ENCODE results near the gene SLC39A2.
"Not testable (repeated sequence)": the region's sequence is repeated elsewhere in the genome, so short reads cannot be mapped to it uniquely, and the experiment has no call there.

The SLC39A2 gene

DNA sequence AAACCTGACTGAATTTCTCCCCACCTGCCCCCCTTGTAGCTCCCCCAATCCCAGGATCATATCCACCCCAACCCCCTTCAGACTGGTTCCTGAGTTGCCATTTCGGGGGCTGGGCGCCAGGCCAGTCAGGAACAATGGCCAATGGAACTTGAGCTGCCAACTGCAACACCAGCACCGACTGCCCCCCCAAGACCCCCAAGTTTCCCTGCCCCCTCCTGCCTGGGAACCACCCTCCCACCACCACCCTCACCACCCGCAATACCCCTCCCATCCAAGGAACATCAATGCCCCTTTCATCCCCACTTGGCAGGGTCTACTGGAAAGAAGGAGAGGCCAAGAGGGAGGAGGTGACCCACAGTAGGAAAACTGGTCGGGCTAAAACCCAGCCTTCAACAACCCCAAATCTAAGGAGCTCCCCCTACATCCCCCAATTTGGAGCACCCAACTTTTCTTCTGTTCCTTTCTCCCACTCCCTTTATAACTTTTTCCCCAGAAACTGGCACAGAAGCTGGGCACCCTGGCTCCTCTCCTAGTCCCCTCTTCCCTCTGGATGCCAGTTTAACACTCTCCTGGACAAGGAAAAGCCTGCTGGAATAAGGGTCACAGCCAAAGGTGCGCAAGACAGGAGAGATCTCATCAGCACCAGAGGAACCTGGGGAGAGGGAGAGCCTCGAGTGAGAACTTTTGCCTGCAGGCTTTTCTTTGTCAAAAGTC lies 27.3 kb downstream of the SLC39A2 start:
- DNase-seq: no peak

DNA sequence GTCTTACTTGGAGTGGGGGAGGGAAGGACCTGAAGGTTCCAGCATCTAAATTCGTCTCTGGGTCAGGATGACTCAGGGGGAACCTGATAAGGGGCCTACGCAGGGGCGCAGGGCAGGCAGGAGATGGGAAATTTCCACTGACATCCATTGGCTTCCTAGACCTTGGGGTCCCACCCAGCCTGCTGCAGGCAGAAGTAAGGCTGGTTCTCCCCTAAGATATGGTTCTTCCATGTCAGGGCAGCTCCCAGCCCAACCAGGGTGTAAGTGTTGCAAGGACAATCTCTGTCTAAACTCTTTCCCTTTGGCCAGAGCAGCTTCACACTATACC lies 27.9 kb downstream of the SLC39A2 start:
- DNase-seq: no peak

DNA sequence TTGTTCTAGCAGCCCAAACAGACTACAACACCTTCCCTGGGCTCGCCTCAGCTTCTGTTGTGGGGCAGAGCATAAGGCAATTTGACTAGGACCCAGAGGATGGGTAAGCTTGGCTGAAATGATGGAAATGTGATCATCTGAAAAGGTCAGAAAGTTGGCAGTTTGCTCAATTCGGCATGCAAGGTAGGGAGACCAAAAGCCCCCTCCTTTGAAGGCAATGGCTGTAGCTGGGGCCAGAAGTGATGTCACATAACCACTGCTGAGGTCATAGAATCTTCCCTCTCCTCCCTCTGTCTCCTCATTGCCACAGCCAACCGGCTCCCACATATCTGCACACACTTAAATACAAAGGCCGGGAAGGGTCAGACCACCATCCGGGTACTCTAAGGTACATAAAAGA lies 30.8 kb downstream of the SLC39A2 start, which contains the start of gene TPPP2:
TPPP2 (plus strand) TSS at position 301 of the 400 bp plus-strand sequence. CDS start 365 bp downstream, outside the sequence.
- no peak for DNase-seq

DNA sequence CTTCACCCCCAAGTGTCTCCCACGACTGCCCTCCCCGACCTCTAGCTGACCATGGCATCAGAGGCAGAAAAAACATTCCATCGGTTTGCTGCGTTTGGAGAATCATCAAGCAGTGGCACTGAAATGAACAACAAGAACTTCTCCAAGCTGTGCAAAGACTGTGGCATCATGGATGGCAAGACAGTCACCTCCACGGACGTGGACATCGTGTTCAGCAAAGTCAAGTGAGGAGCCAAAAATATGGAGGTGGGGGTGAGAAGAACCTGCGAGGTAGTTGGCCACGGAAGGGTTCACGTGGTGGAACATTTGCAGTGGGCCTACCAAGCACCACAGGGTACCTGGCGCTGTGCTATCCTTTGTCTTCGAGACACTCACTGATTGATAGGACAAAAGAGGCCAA lies 31.4 kb downstream of the SLC39A2 start:
- no peak for DNase-seq

DNA sequence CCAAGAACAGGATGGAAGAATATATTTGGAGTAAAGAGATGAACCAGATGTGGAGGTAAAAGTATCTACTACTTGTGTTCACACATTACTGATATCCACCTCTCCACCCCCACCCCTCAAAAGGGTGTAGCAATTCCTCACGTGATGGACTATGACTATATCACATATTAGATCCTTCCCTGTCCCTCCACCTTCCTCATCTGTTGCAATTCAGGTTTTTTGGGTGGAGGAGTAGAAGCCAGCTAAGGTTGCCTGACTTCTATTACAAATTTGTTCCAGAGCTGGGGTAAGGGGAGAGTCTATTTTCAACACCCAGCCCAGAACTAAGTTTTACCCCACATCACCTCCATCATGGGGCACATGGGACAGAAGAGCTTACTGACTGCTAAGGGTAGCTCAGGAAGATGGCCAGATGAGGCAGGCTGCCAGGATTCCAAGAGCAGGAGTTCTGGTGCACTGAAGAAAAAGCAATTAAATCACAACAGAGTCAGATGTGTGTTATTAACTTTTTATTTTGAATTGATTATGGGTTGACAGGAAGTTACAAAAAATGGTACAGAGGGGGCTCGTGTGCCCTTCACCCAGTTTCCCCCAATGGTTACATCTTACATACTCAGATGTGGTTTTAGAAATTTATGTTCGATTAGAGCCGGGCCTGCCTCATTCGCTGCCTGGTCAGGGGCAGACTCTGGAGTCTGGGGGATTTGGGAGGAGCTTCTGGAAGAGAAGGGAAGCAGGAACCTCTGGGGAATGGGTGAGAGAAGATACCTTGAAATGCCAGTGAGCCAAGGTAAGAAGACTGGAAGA lies 33.4 kb downstream of the SLC39A2 start:
- no peak for DNase-seq

DNA sequence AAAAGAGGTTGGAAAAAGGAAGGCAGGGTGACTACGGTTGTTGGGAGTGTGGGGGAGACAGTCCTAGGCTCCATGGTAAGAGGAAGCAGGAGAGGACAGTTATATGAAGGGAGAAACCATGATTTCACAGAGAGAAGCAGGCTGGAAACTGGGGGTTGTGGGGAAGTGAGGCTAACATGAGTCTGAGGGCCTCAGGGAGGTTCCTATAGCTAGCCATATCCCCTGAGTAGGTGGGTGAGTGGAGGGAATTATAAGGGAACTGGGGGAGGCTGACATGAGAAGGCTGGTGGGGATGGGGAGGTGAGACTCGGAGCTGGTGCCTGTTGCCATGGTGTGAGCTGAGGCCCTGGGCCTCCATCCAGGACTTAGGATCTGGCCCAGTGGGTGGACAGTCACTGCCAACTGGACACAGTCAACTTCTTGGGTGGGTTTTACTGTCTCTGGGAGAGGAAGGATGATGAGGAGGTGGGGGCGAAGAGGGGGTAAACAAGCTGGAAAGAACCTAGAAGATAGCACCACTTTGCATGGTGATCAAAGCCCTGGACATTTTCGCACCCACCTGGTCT lies 34.1 kb downstream of the SLC39A2 start:
- no peak for DNase-seq

DNA sequence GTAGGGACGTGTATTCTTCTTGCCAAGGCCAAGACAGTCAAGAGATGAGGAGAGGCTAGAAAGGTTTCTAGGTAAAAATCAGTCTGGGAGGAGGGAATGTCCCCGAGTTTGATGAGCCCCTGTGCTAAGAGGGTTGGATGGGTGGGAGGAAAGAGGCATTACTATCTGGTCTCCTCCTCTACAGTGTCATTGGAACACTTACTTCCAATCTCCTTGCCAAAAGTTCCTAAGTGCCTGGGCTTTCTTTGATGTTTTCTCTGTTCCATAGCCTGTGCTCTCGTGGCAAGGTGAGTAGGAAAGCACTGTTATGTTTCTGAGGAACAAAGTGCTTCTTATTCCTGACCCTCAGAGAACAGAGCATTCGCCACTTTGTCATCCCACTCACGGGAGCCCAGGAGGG lies 35.6 kb downstream of the SLC39A2 start, which contains the start of gene RNASE13:
RNASE13 (minus strand) TSS at position 101 of the 400 bp plus-strand sequence. CDS start 519 bp downstream, outside the sequence.
- DNase-seq: no peak

DNA sequence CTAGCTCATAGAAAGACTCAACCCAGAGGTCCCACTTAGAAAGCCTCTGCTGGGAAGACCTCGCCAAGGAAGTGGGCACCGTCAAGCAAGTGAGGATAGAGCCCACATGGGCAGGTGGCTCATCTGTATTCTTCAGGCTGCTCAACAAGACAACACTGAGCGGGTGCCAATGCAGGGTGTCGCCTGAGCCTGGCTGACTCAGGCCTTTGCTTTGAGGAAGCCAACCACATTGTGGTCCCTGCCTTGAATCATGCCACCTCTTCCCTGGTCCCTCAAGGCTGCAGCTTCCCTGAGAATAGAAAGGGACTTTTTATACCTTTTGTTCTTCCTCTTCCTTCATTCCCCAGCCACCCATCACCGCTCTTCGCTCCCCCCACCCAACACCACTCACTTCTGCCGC lies 37.7 kb downstream of the SLC39A2 start:
- DNase-seq: no peak

DNA sequence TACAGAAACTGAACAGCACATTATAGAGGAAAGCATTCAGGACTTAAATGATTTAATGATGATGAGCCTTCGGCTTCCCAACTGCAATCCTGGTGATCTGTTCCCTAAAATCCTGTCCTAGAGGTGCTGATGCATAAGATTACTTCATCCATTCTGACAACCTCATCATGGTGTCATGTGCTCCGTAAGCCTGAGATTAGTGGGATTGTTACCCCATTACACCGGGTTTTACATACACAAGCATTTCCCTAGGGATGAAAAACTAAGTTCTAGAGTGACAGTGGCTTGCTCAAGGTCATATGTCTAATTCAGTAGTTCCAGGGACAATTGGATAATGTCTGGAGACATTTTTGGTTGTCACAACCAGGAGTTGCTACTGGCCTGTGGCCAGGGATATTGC lies 38.1 kb downstream of the SLC39A2 start:
- DNase-seq: no peak

DNA sequence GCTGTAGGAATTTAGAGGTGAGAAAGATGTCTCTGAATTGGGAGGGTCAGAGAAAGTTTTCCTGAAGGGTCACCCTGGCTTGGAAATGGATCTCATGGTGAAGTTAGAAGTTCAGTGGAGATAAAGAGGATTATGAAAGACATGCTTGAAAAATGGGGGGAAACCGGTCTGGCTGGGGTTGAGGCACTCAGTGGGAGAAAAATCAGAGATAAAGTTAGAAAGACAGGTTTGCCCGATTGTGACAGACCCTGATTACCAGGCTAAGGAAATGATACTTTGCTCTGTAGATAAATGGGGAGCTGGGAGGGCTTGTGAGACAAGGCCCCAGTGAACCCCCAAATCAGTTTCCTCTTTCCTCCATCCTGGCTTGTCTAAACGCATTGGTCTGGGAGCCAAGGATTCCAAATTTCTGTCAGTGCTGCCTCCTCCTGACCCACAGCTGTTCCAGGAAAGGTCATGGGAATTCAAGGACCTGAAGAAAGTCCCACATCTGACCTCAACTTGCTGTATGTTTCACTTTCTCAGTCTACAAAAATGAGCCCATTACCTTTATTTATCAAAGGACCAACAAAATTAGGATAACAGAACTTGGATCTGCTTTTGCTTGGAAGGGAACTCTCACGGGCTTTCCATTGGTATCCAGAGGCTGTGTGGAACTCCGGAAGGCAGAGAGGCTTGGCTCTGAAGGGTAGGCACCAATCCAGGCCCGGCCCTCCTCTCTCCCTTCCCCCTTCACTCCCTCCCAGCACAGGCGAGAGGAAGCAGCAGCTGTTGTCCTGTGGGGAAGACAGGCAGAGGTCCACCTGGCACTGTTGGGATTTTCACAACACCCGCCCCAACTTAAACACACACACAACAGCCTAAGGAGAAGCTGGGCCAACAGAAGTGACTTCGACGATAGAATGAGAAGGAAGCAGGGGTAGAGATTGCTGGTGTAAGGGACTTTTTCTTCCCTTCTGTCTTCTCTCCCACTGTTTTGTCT lies 39.6 kb downstream of the SLC39A2 start:
- DNase-seq: no peak

DNA sequence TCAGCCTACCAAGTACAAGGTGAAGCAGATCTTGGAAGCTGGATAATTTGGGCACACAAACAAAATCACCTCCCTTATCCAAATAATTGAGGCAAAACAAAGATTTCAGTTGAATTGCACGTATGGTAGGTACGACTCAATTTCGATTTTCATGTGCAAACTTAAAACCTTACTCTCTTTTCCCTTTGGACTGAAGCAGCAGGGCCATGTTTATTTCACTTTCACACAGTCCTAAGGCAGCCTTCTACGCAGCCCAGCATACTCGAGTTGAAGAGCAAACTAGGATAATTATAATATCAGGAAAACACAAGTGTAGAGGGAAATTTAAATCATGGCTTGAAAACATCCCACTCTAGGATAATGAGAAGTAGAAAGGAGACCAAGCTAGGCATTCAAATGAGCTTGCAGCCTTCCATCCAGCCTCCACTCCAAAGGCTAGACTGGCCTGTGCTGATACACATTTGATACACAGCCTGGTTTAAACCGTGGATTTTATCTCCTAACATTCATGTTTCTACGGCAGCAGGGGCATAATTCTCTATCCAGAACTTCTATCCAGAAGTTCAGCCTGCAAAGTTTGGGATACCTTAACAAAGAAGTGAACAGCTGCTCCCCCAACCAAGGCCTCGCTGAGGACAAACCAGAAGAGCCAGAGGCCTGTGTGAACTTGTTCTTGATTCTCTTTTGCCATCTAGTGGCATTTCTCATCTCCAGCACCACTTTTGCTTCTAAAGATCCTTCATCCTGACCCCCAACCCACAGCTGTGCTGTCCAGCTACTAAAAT lies 40.7 kb downstream of the SLC39A2 start:
- DNase-seq: peak; percentile 16

DNA sequence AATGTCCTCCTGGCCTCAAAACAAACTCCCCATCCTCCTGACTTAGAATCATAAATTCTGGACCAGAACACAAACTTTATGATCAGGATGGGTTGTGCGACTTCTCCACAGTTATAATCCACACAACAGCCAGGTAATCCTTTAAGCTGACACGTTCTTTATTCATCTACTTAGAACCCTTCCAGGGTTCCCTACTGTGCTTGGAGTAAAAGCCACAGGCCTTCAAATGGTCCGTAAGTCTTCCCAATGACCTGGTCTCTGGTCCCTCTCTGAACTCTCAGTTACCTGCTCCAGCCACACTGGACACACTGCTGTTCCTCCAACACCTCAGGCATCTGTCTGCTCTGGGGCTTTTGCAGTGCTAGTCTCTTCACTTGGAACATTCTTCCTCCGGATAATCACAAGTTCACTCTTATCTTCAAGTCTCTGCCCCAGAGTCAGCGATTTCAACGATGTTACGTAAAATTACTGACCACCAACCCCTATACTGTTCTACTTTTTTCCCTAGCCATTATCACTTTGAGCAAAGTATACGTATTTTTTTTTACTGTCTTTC lies 41.4 kb downstream of the SLC39A2 start:
- DNase-seq: no peak

DNA sequence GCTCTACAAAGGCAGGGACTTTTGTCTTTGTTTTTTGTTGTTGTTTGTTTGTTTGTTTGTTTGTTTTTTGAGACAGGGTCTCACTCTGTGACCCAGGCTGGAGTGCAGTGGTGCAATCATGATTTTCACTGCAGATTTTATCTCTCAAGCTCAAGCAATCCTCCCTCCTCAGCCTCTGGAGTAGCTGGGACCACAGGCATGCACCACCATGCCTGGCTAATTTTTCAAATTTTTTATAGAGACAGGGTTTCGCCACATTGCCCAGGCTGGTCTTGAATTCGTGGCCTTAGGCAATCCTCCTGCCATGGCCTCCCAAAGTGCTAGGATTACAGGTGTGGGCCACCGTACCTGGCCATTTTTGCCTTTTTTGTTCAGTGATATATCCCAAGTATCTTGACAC lies 41.8 kb downstream of the SLC39A2 start:
- not testable (repeated sequence) for DNase-seq

DNA sequence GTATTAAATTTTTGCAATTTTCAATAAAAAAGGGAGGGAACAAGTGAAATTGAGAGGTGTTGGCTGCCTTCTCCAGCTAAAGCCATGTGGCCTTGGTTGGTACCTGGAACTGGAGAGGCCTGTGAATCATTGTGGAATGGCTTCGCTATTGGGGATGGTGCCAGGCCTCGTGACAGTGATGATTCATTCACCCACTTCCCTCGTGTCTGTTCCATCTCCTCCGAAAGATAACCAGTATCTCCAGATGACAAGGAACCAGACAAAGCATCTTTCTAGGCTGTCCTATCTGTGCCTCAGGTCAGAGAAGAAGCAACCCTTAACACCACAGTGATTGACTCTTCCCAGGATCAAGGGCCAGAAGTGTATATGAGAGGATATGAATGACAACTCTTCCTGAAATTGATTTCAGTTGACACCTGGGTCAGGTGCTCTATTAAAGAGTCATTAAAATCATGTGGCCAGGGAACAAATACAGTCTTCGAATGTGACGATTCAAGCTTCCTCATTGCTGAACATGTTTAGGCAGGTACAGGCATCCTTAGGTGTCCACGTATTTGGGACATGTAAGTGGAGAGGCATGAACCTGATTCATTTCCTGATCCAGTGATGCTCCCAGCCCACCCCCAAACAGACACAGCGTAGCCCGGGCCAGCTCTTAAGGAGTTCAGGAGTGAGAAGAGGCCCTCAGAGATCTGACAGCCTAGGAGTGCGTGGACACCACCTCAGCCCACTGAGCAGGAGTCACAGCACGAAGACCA lies 42.8 kb downstream of the SLC39A2 start, which contains the start of gene RNASE7:
RNASE7 (plus strand) TSS at position 687 of the 758 bp plus-strand sequence. CDS start 631 bp downstream, outside the sequence.
- DNase-seq: no peak

DNA sequence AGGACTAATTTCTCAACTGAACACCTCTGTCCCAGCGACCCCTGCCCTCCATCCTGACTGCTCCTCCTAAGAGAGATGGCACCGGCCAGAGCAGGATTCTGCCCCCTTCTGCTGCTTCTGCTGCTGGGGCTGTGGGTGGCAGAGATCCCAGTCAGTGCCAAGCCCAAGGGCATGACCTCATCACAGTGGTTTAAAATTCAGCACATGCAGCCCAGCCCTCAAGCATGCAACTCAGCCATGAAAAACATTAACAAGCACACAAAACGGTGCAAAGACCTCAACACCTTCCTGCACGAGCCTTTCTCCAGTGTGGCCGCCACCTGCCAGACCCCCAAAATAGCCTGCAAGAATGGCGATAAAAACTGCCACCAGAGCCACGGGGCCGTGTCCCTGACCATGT lies 43.8 kb downstream of the SLC39A2 start:
- DNase-seq: no peak

DNA sequence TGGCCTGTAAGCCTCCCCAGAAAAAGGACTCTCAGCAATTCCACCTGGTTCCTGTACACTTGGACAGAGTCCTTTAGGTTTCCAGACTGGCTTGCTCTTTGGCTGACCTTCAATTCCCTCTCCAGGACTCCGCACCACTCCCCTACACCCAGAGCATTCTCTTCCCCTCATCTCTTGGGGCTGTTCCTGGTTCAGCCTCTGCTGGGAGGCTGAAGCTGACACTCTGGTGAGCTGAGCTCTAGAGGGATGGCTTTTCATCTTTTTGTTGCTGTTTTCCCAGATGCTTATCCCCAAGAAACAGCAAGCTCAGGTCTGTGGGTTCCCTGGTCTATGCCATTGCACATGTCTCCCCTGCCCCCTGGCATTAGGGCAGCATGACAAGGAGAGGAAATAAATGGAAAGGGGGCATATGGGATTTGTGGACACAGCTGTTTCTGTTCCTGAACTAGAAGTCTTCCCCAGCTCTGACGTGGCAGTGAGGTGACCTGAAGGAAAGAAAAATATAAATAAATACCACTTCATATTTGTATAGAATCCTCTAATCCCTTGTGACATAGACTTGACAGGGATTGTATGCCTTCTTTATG lies 44.4 kb downstream of the SLC39A2 start:
- no peak for DNase-seq

DNA sequence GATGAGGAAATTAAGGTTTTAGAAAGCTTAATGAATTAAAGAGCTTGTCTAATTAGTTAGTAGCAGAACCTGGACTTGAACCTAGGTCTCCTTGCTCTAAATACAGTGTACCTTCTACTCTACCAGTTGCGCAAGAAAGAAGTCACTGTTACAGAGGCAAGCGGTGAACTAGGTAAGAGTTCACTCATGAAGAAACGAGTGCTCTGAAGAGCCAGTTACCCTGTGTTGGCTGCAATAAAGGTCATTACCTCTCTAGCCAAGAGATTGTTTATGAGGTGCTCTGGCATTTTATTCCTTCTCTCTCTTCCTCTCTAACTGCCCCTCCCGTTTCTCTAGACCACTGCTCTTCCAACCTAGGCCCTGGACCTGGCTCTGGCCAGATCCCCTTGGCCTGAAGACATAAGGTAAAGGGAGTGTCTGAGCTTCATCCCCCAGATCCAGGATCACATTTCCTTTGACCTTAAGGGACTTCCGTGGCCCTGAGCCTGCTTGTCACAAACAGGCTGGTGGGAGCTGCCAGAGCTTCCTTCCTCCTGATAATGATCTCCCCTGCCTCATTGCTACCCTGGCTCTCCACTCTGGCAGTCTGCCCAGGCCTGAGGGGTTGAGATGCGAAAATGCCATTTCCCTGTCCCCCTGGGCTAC lies 45.0 kb downstream of the SLC39A2 start:
- no peak for DNase-seq

DNA sequence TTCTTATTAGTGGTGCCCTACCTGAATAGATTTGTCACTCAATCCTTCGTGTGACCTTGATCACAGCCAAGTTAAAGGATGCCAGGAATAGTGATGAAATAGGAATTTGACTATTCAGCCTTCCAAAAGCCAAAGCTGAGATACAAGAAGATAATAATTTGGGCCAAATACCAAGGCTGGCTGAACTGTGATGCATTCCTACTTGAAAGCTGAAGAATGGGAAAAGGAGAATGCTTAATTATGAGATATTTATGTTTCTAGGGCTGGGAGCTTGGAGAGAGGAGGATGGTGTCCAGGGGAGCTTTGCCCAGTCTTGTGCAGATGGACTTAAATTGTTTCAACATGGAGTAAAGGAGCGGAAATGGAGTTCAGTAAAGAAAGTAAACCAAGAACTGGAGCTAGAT lies 48.3 kb downstream of the SLC39A2 start:
- no peak for DNase-seq

DNA sequence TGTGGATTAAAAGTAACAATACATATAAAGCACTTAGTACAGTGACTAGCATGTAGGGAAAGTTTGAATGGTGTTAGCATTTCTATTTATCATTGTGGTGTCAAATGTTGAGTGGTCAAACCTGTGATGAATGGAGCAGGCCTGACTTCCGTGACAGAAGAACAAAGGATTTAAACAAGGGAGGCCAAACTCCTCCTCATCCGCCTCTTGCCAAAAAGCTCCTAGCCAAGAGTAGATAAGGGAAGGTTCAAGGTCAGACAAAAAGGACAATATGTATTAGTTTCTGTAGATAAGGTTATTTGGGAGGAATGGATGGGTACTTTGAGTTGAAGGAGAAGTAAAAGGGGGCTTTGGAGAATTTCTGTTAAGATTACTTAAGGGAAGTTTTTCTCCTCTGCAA lies 49.5 kb downstream of the SLC39A2 start:
- DNase-seq: no peak

DNA sequence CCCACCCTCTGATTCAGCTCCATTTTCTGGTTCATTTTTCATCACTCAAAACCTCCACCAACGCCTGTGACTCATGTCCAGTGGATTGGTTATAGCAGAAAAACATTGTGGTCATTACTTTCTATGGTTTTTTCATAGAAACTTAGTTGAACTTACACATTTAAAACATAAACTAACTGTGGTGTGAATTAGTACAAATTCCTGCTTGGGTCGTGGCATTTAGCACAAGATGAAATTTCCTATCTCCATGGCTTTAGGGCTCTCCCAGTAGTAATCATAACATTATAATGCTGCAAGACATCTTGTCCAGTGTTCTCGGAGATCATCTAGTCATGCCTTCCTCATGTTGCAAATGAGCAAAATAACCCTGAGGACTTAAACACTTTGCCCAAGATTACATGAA lies 50.2 kb downstream of the SLC39A2 start:
- no peak for DNase-seq
